H1 (cell line): ENCODE results near the gene PRKN. TPM values are rescaled to one million over a fixed set of nuclear protein-coding genes. Genes with fewer than 3 reads are reported as not detected.

Experiments
- CTCF ChIA-PET: fragments of 300-600 bp; sonication (Branson Sonifier 250); formaldehyde crosslinking; loops from one replicate; lab custom pipeline; 2021; ENCODE audit not compliant: partially characterized antibody; lab: Charles Lee
- POLR2A ChIA-PET: fragments of 300-600 bp; sonication (Branson Sonifier 250); formaldehyde crosslinking; loops from one replicate; lab custom pipeline; 2021; ENCODE audit warnings: inconsistent platforms; ENCODE audit not compliant: partially characterized antibody; lab: Charles Lee
- DNase-seq, 2 experiments: peaks; one replicate each; pipeline versions ENCODE4 v3.0.0 to v3.0.0-alpha.2; 2010 to 2022; ENCODE audit warnings: low spot score in 2 of 2, low read depth in 1 of 2, mixed read lengths in 1 of 2
- FAIRE-seq: peaks from 2 replicates; lab custom pipeline; 2011; peaks lifted over from hg19 to GRCh38; lab: Jason Lieb, UNC
- H2AFZ ChIP-seq: 2 replicates; pipeline ENCODE4 v1.8.1; 2012; ENCODE audit warnings: low read length, inconsistent platforms
- H2AK5ac ChIP-seq: 2 replicates; pipeline ENCODE4 v1.6.1; 2013; ENCODE audit warnings: low read depth, low read length
- H2BK120ac ChIP-seq: replicated peaks from 2 replicates; pipeline ENCODE3; 2013; ENCODE audit warnings: low read depth, low read length, inconsistent platforms
- H2BK12ac ChIP-seq: 2 replicates; pipeline ENCODE4 v1.6.1; 2013; ENCODE audit warnings: low read depth, low read length
- H2BK15ac ChIP-seq: 2 replicates; pipeline ENCODE4 v1.6.1; 2013; ENCODE audit warnings: low read length
- H2BK20ac ChIP-seq: 2 replicates; pipeline ENCODE4 v1.6.1; 2013; ENCODE audit warnings: low read length
- H2BK5ac ChIP-seq: 2 replicates; pipeline ENCODE4 v1.6.1; 2013; ENCODE audit warnings: low read depth, low read length
- H3K14ac ChIP-seq: 2 replicates; pipeline ENCODE4 v1.6.1; 2013; ENCODE audit warnings: inconsistent platforms; ENCODE audit not compliant: insufficient read length
- H3K18ac ChIP-seq: 2 replicates; pipeline ENCODE4 v1.6.1; 2013; ENCODE audit warnings: low read length; ENCODE audit errors: extremely low read depth
- H3K23ac ChIP-seq: 2 replicates; pipeline ENCODE4 v1.6.1; 2013; ENCODE audit warnings: inconsistent platforms; ENCODE audit not compliant: insufficient read length
- H3K23me2 ChIP-seq: 2 replicates; pipeline ENCODE4 v1.6.1; 2013; ENCODE audit warnings: low read depth, low read length
- H3K27ac ChIP-seq: 2 replicates; pipeline ENCODE4 v1.6.1; 2011; ENCODE audit warnings: low read depth, low read length, inconsistent platforms
- H3K27me3 ChIP-seq, 4 experiments: replicated peaks in 1 of 4; 1 replicate in 1 of 4; 2 replicates in 3 of 4; pipeline versions ENCODE4 v1.6.1 to v1.8.1; 2011 to 2013; ENCODE audit warnings: low read length in 3 of 4, mild to moderate bottlenecking in 3 of 4, inconsistent platforms in 2 of 4, mixed read lengths in 2 of 4, moderate library complexity in 1 of 4; ENCODE audit not compliant: control insufficient read depth in 3 of 4, insufficient read depth in 3 of 4; ENCODE audit errors: extremely low read depth in 1 of 4
- H3K36me3 ChIP-seq, 4 experiments: 2 replicates each; pipeline versions ENCODE4 v1.6.1 to v1.8.1; 2011 to 2013; ENCODE audit warnings: mild to moderate bottlenecking in 4 of 4, low read length in 3 of 4, moderate library complexity in 2 of 4, control low read depth in 1 of 4, inconsistent platforms in 1 of 4; ENCODE audit not compliant: insufficient read depth in 4 of 4, control insufficient read depth in 2 of 4
- H3K4ac ChIP-seq: replicated peaks from 2 replicates; pipeline ENCODE3; 2013; ENCODE audit warnings: low read length, low read depth, mixed read lengths, inconsistent platforms; ENCODE audit not compliant: insufficient read length
- H3K4me1 ChIP-seq, 4 experiments: replicated peaks in 1 of 4; 1 replicate in 1 of 4; 2 replicates in 3 of 4; pipeline versions ENCODE4 v1.6.1 to v1.8.1; 2011 to 2013; ENCODE audit warnings: low read length in 3 of 4, inconsistent platforms in 2 of 4, mixed read lengths in 1 of 4; ENCODE audit not compliant: insufficient read depth in 4 of 4, control insufficient read depth in 3 of 4
- H3K4me2 ChIP-seq, 2 experiments: 2 replicates each; pipeline versions ENCODE4 v1.6.1 to v1.8.1; 2011 to 2013; ENCODE audit warnings: low read depth in 2 of 2, low read length in 2 of 2, control low read depth in 1 of 2, inconsistent platforms in 1 of 2, mild to moderate bottlenecking in 1 of 2; ENCODE audit not compliant: insufficient read depth in 1 of 2
- H3K4me3 ChIP-seq, 4 experiments: fragments of 200-600, 300-600 bp in 1 of 4; sonication (generic), shearing (Covaris generic), sonication (Bioruptor Twin) in 1 of 4; 2 replicates each; pipeline versions ENCODE4 v1.5.1 to v1.8.1; 2011 to 2016; ENCODE audit warnings: low read length in 4 of 4, low read depth in 3 of 4, control low read depth in 2 of 4, inconsistent platforms in 2 of 4, mild to moderate bottlenecking in 2 of 4, mixed read lengths in 1 of 4, moderate library complexity in 1 of 4; ENCODE audit not compliant: insufficient read depth in 2 of 4; ENCODE audit errors: extremely low read depth in 1 of 4
- H3K56ac ChIP-seq: replicated peaks from 2 replicates; pipeline ENCODE3; 2013; ENCODE audit warnings: low read depth, mild to moderate bottlenecking, mixed read lengths, low read length, inconsistent platforms; ENCODE audit not compliant: insufficient read length
- H3K79me1 ChIP-seq: 2 replicates; pipeline ENCODE4 v1.6.1; 2013; ENCODE audit warnings: low read depth, low read length, control low read depth
- H3K79me2 ChIP-seq, 2 experiments: 2 replicates each; pipeline versions ENCODE4 v1.6.1 to v1.8.1; 2012 to 2013; ENCODE audit warnings: low read length in 2 of 2, mild to moderate bottlenecking in 2 of 2, inconsistent platforms in 1 of 2; ENCODE audit not compliant: insufficient read depth in 2 of 2, control insufficient read depth in 1 of 2
- H3K9ac ChIP-seq, 4 experiments: replicated peaks in 1 of 4; 1 replicate in 1 of 4; 2 replicates in 3 of 4; pipeline versions ENCODE4 v1.6.1 to v1.8.1; 2011 to 2013; ENCODE audit warnings: low read depth in 3 of 4, low read length in 3 of 4, control low read depth in 2 of 4, mild to moderate bottlenecking in 2 of 4, moderate library complexity in 2 of 4, inconsistent platforms in 1 of 4; ENCODE audit errors: extremely low read depth in 1 of 4
- H3K9me3 ChIP-seq, 2 experiments: 2 replicates each; pipeline versions ENCODE4 v1.6.1 to v1.8.1; 2012 to 2013; ENCODE audit warnings: mild to moderate bottlenecking in 2 of 2, moderate library complexity in 2 of 2, control low read depth in 1 of 2, inconsistent platforms in 1 of 2, low read depth in 1 of 2, low read length in 1 of 2, mixed read lengths in 1 of 2; ENCODE audit not compliant: insufficient read depth in 2 of 2
- H4K20me1 ChIP-seq, 2 experiments: replicated peaks in 1 of 2; 2 replicates each; pipeline versions ENCODE3 to v1.8.1; 2011 to 2013; ENCODE audit warnings: inconsistent platforms in 2 of 2, low read length in 2 of 2, mild to moderate bottlenecking in 1 of 2; ENCODE audit not compliant: insufficient read depth in 2 of 2, control insufficient read depth in 1 of 2
- H4K5ac ChIP-seq: 2 replicates; pipeline ENCODE4 v1.6.1; 2013; ENCODE audit warnings: low read length, low read depth, mixed read lengths, inconsistent platforms; ENCODE audit not compliant: insufficient read length
- H4K8ac ChIP-seq: 2 replicates; pipeline ENCODE4 v1.8.0; 2013; ENCODE audit warnings: mild to moderate bottlenecking, moderate library complexity, low read length, inconsistent platforms; ENCODE audit not compliant: insufficient read depth; ENCODE audit errors: extremely low read depth
- H4K91ac ChIP-seq: replicated peaks from 2 replicates; pipeline ENCODE3; 2013; ENCODE audit warnings: low read length, mixed read lengths, inconsistent platforms; ENCODE audit not compliant: insufficient read length
- BRCA1 ChIP-seq: IDR thresholded peaks from 2 replicates; pipeline ENCODE4 v1.6.1; 2012; ENCODE audit warnings: low read depth, low read length, improper control_type of control experiment
- CBX5 ChIP-seq: fragments of 300-800, 300-1000 bp; sonication (generic); IDR thresholded peaks from 2 replicates; pipeline ENCODE4 v1.7.1; 2016; ENCODE audit warnings: antibody characterized with exemption, low read length, low read depth
- GABPA ChIP-seq: IDR thresholded peaks from 2 replicates; pipeline ENCODE4 v1.6.1; 2011; ENCODE audit warnings: mild to moderate bottlenecking, low read length, moderate library complexity, borderline replicate concordance; ENCODE audit not compliant: insufficient read depth
- HDAC2 ChIP-seq, 2 experiments: fragments of 300-600 bp in 1 of 2; sonication (generic) in 1 of 2; IDR thresholded peaks; 2 replicates each; pipeline ENCODE4 v1.6.1; 2011 to 2012; ENCODE audit warnings: low read depth in 2 of 2, low read length in 2 of 2, mild to moderate bottlenecking in 2 of 2, moderate library complexity in 2 of 2, borderline replicate concordance in 1 of 2, inconsistent platforms in 1 of 2
- PHF8 ChIP-seq: fragments of 200-600 bp; sonication (generic); conservative IDR thresholded peaks from 2 replicates; pipeline ENCODE4 v1.7.1; 2012; ENCODE audit warnings: low read depth, mild to moderate bottlenecking, inconsistent platforms, low read length, moderate library complexity
- RNF2 ChIP-seq: fragments of 200-900, 300-1000 bp; sonication (generic); IDR thresholded peaks from 2 replicates; pipeline ENCODE4 v1.7.1; 2016; ENCODE audit warnings: borderline replicate concordance, low read depth, mild to moderate bottlenecking, antibody characterized with exemption, low read length; ENCODE audit not compliant: poor library complexity, severe bottlenecking; ENCODE audit errors: missing control alignments
- SAP30 ChIP-seq: fragments of 300-600 bp; sonication (generic); IDR thresholded peaks from 2 replicates; pipeline ENCODE4 v1.7.1; 2012; ENCODE audit warnings: low read length, moderate library complexity, mild to moderate bottlenecking, inconsistent platforms; ENCODE audit not compliant: insufficient read depth, insufficient replicate concordance
- SIRT6 ChIP-seq: IDR thresholded peaks from one replicate; pipeline ENCODE4 v1.7.1; 2012; ENCODE audit warnings: low read length, inconsistent platforms
- SUZ12 ChIP-seq: fragments of 200-600 bp; sonication (generic); IDR thresholded peaks from 2 replicates; pipeline ENCODE4 v1.6.1; 2012; ENCODE audit warnings: mild to moderate bottlenecking, inconsistent platforms, low read length, moderate library complexity, mixed read lengths
- ZNF274 ChIP-seq: IDR thresholded peaks from 2 replicates; pipeline ENCODE4 v1.7.0; 2012; ENCODE audit warnings: low read length, borderline replicate concordance; ENCODE audit errors: extremely low read depth
- WGBS, 2 experiments: shearing (Covaris generic) in 1 of 2; methylation state at CpG; one replicate each; pipeline versions ENCODE4 v1.1.6 to v1.1.7; 2013 to 2015; ENCODE audit warnings: low lambda C conversion rate in 2 of 2, mixed read lengths in 2 of 2, inconsistent platforms in 1 of 2, low coverage in 1 of 2, missing lambda C conversion rate in 1 of 2; ENCODE audit not compliant: insufficient replicate concordance in 2 of 2, insufficient coverage in 1 of 2, insufficient read length in 1 of 2; ENCODE audit errors: extremely low coverage in 1 of 2, missing lambda C conversion rate in 1 of 2; 5-methylcytosine and 5-hydroxymethylcytosine counted together
- polyA plus RNA-seq, 7 experiments: library from polyadenylated mRNA; depleted of rRNA in 3 of 7; stranded (reverse) in 5 of 7; unstranded in 2 of 7; fragments of >200 nt in 5 of 7; fragments of 200-250 nt in 2 of 7; gene quantifications; 1 replicate in 5 of 7; 2 replicates in 1 of 7; 4 replicates in 1 of 7; pipeline versions ENCODE4 v1.2.1 to v1.2.3, GENCODE V29; 2011 to 2013; ENCODE audit warnings: missing spikeins in 2 of 7, mixed read lengths in 2 of 7
- total RNA-seq: library from RNA; stranded (reverse); fragmentation: NEBNext Ultra II Directional; extraction: Animal tissue kit (Norgen Biotek cat#: 25700); gene quantifications from 2 replicates; pipeline ENCODE4 v1.2.1, GENCODE V29; 2021
- TF ChIP-seq, protein P1 (sequence below): IDR thresholded peaks from 2 replicates; pipeline ENCODE4 v1.6.1; 2011; ENCODE audit warnings: low read depth, mild to moderate bottlenecking, low read length; ENCODE audit not compliant: insufficient read depth
- TF ChIP-seq, protein P2 (sequence below): IDR thresholded peaks from 2 replicates; pipeline ENCODE4 v1.6.1; 2012; ENCODE audit warnings: inconsistent platforms

PRKN gene
- total and polyA plus RNA-seq, 2 of the 8 experiments (the other 6 are each of a cell fraction or from before 2014, with no cell fraction given): 0.13 to 0.29 TPM

DNA sequence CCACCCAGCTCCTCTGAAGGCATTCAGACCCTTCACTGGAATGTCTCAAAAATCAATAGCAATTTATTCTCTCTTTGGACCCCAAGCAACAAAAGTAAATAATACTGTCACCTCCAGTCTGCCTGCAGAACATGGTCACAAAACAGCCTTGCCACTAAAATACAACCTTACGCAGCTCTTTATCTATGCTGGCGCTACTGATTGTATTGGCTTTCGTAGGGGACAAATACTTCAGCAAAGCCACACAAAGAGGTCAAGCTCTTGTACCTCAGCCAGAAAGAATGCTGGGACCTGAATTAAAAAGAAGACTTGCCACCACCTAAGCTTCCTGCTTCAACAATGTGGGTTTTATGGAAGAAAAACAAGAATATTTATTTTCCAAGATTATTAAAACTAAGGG, 57.2 kb downstream of the PRKN start:
- no peaks in the 10 kb centered on the region for H3K27me3 ChIP-seq
- H2AFZ ChIP-seq: no peak overlapping the region
- no peaks in the 10 kb centered on the region for H3K79me1 ChIP-seq
- no peak overlapping the region for H3K4ac ChIP-seq
- no peak for FAIRE-seq
- H3K4me1 ChIP-seq: no peaks in the 10 kb centered on the region
- no peak overlapping the region for H2BK5ac ChIP-seq
- H3K36me3 ChIP-seq: no peaks in the 10 kb centered on the region
- H2BK15ac ChIP-seq: no peak overlapping the region
- WGBS, 2 experiments: 96% methylated on average over 3 of the region's 3 CpGs; no CpG with 5 or more reads in 1 of the 2 experiments
- no peak overlapping the region for H2BK12ac ChIP-seq
- no peaks in the 10 kb centered on the region for H4K20me1 ChIP-seq
- no peak overlapping the region for H3K4me3 ChIP-seq
- H3K4me2 ChIP-seq: no peak overlapping the region
- H4K5ac ChIP-seq: no peak overlapping the region
- no peak overlapping the region for H2AK5ac ChIP-seq
- ChIA-PET CTCF (interaction anchor here (0.9 kb wide), 1 partner anchor 42 kb away, joined by 3 read pairs; no protein-coding TSS in a partner anchor), POLR2A (no interaction called here)
- H2BK20ac ChIP-seq: no peak overlapping the region
- H3K9me3 ChIP-seq: no peaks in the 10 kb centered on the region
- no peaks in the 10 kb centered on the region for H3K23me2 ChIP-seq
- no peak overlapping the region for H2BK120ac ChIP-seq
- no peak overlapping the region for H3K27ac ChIP-seq
- H4K8ac ChIP-seq: no peak overlapping the region
- H3K9ac ChIP-seq: no peak overlapping the region
- H3K56ac ChIP-seq: no peak overlapping the region
- H4K91ac ChIP-seq: no peak overlapping the region
- no peaks in the 10 kb centered on the region for H3K79me2 ChIP-seq
- no peak overlapping the region for H3K23ac ChIP-seq
- no peak for DNase-seq
- H3K14ac ChIP-seq: no peak overlapping the region
- no peak overlapping the region for H3K18ac ChIP-seq
- no peak for TF ChIP-seq SUZ12
- TF ChIP-seq CBX5: no peak
- TF ChIP-seq SAP30: no peak
- no peak for TF ChIP-seq BRCA1
- TF ChIP-seq, protein P1, sequence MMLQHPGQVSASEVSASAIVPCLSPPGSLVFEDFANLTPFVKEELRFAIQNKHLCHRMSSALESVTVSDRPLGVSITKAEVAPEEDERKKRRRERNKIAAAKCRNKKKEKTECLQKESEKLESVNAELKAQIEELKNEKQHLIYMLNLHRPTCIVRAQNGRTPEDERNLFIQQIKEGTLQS: no peak
- no peak for TF ChIP-seq RNF2
- TF ChIP-seq ZNF274: no peak
- TF ChIP-seq SIRT6: no peak
- TF ChIP-seq HDAC2 (IDR thresholded peaks at IDR 0.05; ENCODE audit: borderline replicate concordance in 1 of 2, low read depth in 2 of 2, low read length in 2 of 2): no peak
- TF ChIP-seq, protein P2, sequence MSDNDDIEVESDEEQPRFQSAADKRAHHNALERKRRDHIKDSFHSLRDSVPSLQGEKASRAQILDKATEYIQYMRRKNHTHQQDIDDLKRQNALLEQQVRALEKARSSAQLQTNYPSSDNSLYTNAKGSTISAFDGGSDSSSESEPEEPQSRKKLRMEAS: no peak
- TF ChIP-seq PHF8: no peak
- TF ChIP-seq GABPA: no peak
